Coronary artery (tissue), 2 donors: ENCODE results near the gene FAM83C.

Experiments
- DNase-seq: peaks from one replicate; pipeline ENCODE4 v3.0.0-alpha.2; 2017; ENCODE audit warnings: low spot score
- H3K27ac ChIP-seq, 2 donors: fragments of 200-600 bp; sonication (generic); one replicate each; pipeline ENCODE4 v1.5.1; 2016 to 2019
- H3K4me3 ChIP-seq: fragments of 200-600 bp; sonication (generic); 2 replicates; pipeline ENCODE4 v1.5.1; 2016; ENCODE audit warnings: mild to moderate bottlenecking, moderate library complexity
- TF ChIP-seq, protein P1 (sequence below): fragments of 200-600 bp; sonication (generic); IDR thresholded peaks from one replicate; pipeline ENCODE4 v1.5.1; 2019; ENCODE audit warnings: antibody characterized with exemption

FAM83C gene

DNA sequence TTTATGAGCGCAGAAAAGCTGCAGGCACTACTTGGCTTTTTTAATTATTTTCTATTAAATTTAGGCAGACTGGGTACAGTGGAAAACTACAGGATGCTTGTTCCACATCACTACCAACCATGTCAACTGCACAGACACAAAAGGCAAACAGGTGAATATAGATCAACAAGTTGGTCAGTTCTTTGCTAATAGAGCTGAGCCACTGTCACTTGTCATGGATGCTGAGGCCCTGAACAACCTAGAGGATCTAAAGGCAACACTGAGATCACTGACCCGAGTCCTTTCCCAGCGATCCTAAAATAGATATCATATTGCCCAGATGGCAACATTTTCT lies 34.5 kb upstream of the FAM83C start:
- no peak overlapping the region for H3K27ac ChIP-seq
- H3K4me3 ChIP-seq, result no peak overlapping the region
- no peak for DNase-seq
- TF ChIP-seq, protein P1, sequence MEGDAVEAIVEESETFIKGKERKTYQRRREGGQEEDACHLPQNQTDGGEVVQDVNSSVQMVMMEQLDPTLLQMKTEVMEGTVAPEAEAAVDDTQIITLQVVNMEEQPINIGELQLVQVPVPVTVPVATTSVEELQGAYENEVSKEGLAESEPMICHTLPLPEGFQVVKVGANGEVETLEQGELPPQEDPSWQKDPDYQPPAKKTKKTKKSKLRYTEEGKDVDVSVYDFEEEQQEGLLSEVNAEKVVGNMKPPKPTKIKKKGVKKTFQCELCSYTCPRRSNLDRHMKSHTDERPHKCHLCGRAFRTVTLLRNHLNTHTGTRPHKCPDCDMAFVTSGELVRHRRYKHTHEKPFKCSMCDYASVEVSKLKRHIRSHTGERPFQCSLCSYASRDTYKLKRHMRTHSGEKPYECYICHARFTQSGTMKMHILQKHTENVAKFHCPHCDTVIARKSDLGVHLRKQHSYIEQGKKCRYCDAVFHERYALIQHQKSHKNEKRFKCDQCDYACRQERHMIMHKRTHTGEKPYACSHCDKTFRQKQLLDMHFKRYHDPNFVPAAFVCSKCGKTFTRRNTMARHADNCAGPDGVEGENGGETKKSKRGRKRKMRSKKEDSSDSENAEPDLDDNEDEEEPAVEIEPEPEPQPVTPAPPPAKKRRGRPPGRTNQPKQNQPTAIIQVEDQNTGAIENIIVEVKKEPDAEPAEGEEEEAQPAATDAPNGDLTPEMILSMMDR, result no peak

DNA sequence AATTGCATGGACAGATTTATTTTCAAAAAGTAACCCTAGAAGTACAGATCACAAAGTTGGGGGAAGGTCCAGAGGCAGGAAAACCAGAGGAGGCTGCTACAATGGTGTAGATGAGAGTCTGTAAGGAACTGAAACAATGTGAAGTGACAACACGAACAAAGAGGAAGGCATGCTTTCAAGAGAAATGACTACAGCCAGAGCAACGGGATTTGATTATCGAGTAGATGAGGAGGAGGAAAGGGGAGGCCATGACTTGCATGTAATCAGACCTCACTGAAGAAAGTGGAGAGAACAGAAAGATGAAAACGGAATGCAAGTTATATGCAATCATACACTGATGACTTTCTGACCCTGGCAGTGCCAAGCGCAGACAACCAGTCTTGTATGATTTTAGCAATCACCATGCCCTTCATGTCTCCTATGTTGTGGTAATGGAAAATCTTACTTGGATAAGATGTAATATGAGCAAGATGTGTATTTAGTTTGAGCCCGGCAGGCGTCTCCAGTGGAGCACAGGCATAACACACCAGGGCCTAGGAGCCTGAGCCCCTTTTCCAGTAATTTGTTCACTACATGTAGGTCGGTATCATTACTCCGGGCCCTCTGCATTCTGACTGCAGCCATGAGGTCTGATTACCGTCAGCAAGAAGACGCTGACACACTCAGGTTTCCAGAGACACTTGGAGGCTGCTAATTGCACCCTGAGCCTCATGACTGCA lies 34.0 kb upstream of the FAM83C start:
- Histone ChIP-seq H3K27ac (no peak overlapping the region), H3K4me3 (no peak overlapping the region)
- DNase-seq, result no peak
- TF ChIP-seq, protein P1, result no peak

DNA sequence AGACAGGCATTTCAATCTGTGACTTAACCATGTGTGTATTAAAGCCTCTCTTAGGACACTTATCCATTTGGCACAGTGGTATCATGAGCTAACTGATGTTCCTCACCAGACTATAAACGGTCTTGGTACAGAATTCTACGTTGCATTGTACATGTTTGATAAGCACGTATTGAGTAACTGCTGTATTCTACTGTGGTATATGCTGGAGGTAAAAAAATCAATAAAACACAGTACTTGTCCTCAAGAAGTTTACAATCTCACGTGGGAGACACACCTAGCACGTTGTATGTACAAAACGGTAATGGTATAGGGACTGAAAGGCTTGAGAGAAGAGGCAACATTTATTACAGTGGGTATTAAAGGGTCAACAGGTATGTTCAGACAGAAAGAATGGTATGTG lies 33.2 kb upstream of the FAM83C start:
- no peak overlapping the region for H3K4me3 ChIP-seq
- TF ChIP-seq, protein P1, result no peak
- no peak overlapping the region for H3K27ac ChIP-seq
- no peak for DNase-seq

DNA sequence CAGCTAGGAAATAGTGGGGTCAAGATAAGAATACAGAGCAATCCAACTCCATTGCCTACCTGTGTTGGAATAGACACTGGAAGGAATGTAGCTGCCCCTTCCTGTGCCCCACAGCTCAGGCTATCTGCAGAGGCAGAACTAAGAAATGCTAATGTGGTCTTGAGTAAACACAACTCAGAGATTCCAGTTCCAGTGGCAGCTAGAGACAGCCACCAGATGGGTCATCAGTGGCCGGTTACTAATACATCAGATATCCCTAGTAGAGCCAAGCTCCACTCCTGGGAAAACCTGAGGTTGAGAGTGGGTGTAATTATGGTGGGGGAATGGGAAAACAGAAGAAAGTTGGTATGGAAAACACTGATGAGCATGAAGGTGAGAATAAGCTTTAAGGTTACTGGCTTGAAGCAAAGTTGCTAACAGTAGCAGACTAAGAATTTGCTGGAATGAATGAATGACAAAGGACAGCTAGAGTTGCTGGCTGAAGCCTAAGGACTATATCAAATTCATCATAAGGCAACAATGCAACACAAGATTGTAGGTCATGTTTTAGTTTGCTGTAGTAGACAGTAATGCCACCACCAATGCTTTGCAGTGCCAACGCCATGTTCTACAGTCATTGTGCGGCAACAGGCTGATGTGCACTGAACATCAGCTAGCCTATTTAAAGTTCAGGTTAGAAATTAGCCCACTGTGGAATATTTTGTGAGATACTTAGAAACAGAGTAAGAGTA lies 28.3 kb upstream of the FAM83C start:
- no peak overlapping the region for H3K4me3 ChIP-seq
- H3K27ac ChIP-seq, result no peak overlapping the region
- TF ChIP-seq, protein P1, result no peak
- DNase-seq, result no peak

DNA sequence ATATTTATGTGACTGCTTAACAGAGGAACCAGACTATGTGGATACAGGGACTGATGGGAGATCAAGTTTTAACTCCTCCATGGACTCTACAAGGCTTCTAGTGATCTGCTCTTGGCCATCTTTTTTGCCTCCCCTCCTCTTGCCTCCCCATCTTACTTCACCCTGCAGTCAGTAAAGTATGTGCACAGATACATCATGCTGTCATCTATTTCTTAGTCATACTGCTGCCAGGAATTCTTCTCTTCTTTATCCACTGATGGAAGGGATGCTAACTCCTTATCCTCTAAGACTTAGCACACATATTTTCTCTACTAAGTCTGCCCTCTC lies 27.6 kb upstream of the FAM83C start:
- H3K27ac ChIP-seq, result no peak overlapping the region
- no peak for DNase-seq
- TF ChIP-seq, protein P1, result no peak

DNA sequence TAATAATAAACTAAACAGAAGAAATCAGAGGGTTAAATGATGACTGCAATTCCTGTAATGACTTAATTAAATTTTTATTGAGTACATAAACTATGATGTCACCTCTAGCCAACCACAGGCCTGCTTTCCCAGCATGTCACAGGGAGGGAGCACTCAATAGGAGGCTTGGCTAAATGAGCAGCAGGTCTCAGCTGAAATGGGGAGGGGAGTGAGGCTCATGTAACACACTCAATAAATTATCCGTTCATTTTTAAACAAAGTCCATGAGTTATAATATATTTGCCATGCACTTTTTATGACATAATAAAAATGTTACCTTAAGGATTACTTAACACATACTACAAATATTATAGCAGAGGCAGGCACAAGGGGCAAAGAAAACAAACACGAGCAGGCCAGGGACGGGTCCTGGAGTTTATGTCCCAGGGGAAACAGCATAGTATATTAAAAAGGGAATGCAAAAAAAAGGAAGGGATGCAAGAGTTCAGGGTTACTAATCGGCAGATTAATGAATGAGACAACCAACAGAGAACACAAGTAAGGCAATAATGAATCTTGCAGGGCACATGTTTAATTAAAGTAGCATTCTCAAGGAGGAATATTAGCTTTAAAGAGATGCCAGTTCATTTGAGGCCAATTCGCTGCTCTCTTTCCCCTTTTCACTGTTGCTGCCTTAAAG lies 27.1 kb upstream of the FAM83C start:
- DNase-seq, result no peak
- Histone ChIP-seq H3K27ac (no peak overlapping the region), H3K4me3 (no peak overlapping the region)
- TF ChIP-seq, protein P1, result no peak

More for the DNA sequence above, 27.6 kb upstream of the FAM83C start:
- no peak overlapping the region for H3K4me3 ChIP-seq
